HG03103 (cell line): ENCODE results near the gene HOXC6.

Source experiments
- ATAC-seq: cut with Tn5 transposase; IDR thresholded peaks from one replicate; pipeline ENCODE4 v1.9.1; 2021; ENCODE audit warnings: low read depth; ENCODE audit not compliant: unreplicated experiment

Gene HOXC6

DNA sequence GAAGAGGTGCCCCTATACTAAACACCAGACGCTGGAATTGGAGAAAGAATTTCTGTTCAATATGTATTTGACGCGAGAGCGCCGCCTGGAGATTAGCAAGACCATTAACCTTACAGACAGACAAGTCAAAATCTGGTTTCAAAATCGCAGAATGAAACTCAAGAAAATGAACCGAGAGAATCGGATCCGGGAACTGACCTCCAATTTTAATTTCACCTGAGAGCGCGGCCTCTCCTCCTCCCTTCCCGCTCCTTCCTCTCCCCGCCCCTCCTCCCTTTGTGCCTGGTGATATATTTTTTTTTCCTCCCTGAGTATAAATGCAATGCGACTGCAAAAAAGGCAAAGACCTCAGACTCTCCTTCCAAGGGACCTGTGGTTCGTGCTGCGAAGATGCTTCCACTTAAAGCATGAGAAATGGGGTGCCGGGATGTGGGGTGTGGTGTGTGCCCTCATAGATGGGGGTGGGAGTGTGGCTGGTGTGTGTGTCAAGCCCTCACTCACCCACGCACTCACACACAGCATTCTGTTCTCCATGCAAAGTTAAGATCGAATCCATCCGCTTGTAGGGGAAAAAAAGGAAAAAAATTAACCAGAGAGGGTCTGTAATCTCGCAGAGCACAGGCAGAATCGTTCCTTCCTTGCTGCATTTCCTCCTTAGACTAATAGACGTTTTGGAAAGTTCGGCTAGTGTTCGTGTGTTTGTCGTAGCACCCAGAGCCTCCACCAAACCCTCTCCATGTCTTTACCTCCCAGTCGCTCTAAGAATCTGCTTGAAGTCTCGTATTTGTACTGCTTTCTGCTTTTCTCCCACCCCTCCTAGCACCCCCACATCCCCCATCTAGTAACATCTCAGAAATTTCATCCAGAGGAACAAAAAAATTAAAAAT is 38.8 kb upstream of the HOXC6 start:
- no peak for ATAC-seq

DNA sequence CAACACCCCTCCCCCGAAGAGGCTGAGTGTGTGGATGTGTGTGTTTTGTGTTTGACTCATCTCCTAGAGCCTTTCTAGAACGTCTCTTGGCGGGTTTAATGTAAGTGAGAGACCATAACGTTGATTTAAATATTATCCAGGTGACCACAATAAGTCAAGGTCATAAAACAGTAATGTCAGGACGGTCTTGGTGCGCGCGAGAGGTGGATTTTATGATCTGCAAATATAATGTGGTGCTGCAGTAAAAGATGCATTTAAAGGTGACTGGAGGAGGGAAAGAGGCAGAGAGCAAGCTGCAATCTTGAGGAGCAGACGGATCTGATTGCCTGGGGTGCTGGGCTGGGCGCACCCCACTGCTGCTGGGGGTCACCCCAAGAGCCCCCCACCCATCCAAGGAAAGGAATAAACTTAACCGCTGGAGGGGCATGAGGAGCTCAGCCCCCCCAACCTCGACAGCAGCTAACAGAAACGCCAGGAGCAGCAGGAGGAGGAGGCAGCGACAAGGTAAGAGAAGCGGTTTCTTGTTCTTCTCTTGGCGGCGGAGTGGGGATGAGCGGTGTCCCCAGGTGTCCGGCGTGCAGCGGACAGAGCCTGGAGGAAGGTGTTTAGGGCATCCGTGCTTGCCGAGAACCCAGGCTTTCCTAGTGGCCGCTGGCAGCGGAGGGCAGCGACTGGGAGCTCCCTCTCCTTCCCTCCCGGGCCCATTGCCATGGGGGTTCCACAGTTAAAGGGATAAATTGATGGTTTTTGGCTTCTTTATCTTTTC is 37.7 kb upstream of the HOXC6 start:
- ATAC-seq = no peak

DNA sequence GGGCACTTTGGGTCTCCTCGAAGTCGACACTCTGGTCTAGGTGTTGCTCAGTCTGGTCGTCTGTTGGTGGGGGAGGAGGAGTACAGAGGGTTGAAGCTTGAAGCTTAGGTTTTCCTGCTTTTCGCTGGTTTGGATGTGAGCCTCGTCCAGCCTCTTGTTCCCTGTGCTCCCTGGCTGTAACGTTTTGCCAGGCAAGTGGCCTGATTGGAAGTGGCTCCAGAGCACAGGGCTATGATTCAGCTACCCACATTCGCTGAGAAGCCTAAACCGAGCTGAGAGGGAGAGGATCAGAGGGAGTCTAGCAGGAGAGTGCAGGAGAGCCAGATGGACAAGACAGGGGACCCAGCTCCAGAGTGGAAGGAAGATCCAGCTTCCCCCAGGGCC is 37.2 kb upstream of the HOXC6 start:
- no peak for ATAC-seq

DNA sequence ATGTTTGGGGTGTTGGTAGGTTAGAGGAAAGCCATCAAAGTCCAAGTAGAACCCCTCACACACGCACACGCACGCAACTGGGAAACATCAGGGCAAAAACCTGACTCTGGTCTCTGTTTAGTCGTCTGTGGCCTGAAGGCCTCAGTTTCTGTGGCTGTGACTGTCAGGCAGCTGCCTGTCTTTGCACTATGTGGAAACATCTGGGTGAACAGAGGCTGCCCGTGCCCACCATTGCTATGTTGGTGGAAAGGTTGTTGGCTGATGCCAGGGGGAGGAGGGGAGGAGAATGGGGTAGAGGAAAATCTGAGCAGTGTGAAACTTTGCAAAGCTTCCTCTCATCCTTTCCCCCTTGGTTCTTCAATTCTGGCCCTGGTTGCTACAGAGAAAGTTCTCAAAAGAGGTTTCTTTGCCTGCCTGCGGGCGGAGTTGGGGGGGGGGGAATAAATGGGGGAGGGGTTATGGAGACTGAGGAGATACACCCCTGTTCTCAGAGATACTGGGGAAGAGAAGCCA is 35.8 kb upstream of the HOXC6 start:
- ATAC-seq = no peak

DNA sequence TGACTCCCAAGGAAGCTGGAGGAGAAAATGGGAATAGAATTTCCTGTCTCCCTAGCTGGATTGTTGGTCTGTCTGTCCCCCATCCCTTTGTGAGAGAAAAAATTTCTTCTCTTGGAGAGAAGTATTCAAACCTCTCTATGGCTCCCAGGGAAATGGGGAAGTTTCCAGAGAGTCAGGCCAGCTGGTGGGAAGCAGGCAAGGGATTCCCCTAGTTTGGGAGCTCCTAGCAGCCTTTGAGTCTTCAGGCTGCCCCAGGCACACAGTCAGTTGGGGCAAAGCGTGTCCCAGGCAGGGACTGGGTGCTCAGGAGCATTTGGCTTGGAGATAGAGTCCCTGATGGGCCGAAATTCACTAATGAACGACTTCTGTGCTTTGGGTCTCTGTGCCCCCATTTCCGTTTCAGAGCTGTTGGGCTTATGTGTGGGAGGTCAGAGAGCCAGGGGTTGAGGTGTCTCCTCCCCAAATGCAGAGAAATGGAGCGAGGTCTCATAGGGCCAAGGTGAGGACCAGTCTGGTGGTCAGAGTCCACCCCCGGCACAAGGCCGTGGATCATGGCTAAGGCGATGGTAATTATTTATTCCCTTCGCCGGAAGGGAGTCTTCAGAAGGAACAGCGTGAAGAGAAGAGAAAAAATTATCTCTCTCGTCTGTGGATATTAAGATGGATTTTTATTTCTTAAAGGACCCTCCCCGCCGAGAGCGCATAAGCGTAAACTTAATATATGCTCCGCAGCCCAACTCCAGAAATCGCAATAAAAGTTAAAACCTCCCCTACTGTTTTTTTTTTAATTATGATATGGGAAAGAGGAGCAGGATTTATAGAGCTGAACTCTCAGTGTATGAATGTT is 34.9 kb upstream of the HOXC6 start:
- no peak for ATAC-seq

DNA sequence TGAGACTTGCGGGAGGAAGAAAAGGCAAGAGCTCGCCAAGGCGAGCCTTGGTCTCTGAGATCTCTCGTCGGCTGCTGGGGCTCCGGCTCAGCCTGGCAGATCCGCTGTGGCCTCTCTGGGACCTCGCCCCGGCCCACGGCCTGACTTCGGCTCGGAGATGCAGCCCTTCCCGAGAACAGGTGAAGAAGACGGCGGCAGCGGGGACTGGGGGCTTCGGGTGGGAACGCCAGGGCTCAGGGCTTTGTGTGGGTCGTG is 34.3 kb upstream of the HOXC6 start:
- ATAC-seq = no peak

DNA sequence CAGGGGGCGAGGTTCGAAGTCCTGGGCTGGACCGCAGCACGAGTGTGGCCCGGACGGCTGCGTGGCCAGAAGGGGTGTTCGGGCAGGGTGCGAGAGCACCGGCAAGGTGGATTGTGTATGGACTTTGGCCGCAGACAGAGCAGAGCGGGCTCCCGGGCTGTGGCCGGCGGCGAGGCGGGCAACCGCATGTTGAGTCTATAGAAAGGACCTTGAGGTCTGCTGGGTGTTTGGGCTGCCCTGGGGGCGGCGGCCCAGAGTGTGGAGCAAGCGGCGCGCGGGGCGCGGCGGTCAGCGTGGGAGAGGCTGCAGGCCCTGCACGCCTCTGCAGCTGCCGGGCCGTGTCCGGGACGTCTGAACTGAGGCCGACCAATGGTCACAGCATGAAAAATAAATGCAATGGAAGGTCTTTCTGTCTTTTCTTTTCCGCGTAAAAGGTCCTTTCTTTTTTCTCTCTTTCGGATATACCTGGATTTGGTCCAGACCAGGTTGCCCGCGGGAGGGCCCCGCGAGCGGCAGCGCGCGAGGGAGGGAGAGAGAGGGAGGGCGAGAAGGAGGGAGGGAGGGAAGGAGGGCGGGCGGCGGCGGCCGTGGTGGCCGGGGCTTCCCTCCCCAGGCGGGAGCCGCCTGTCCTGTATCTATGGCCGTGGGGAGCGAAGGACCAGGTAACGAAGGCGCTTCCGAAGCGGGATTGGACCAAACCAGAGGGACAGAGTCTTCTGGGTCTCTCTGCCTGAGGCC is 33.8 kb upstream of the HOXC6 start:
- no peak for ATAC-seq

DNA sequence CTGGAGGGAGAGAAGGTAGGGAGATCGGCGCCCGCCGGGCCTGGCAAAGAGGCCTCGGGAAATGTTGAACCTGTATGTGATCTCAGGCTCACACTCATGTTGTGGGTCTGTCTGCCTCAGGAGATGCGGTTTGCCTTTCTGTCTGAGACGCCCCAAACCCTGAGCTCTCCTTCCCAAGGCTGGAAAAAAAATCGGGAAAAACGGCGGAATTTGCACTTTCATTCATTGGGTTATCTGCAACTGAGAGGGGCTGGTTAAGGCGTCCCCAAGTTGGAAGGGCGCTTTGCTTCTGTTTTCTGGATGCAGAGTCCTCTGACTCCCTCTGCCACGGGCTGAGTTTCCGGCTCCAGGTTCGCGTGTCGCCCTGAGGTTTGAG is 33.2 kb upstream of the HOXC6 start:
- ATAC-seq = no peak

DNA sequence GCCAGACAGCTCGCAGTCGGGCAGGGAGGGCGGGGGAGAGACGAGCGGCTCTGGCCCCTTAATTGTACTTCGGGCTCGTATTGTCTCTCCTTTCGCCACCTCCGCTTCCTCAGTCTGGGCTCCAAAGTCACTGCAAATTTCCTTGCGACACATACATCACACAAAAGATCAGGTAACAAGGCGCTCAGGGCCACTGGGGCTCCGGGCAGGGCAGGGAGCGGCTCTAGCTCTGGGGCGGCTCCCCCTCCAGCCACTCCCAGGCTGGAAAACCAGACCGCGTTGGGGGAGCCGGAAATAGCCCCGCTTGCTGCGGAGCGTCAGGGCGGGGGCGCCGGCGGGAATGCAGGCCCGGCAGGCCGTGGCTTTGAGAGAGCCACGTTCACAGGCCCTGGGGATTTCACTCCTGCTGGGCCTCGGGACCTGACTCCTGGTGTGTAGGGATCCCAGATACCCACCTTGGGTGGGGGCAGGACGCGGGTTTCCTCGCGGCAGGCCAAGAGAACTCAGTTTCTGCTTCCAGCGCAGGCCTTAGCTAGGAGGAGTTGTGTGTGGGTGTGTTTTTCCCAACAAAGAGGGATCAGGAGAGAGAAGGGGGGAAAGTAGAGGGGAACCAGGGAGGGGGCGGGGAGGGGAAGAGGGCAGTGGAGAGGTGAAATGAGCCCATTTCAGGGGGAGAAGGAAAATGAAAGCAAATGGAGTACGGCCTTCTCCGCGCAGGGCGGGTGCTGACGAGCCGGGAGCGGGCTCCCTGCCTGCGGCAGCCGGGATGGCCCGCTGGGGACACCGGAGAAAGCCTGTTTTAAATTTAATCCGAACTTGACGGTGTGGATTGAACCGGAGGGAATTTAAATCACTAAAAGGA is 32.6 kb upstream of the HOXC6 start:
- ATAC-seq = no peak

DNA sequence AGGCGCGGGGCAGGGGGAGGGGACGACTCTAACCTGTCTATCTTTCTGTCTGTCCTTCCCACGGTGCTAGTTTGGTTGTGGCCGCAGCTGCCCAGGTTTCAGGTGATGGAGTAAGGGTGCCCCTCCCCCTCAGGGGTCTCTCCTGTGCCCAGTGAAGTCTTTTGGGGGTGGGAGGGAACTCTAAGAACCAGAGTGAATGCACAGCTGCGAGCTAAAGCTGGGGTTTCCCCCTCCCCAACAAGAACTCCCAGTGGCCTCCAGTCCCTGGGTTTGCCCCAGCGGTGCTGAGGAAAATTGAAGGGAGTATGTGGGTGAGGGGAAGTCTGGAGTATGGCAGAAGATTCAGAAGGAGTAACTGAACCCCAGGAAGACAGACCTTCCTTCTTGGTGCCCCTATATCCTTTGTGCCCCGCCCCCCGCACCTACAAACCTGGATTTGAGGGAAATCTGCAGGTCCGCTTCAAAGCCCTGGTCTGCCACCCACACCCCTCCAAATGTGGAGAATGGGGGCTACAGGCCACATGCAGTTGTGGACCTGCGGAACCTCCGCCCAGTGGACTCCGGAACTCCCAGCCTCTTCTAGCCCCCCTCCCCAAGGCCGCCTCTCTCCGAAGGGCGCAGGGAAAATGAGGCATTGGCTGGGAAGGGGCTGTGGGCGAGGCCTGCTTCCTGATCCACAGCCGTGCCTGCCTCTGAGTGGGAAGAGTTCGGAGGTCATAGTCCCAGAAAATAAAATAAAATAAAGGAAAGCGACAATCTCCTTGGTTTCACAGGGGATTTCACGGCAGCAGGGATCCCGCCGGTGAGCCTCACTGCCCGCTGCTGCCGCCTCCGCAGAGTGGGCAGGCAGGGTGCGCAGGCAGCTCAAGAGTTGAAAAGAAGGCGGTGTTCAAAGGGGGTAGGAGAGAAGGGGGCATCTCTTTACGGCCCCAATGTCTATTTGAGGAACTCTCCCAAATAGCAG is 31.7 kb upstream of the HOXC6 start:
- ATAC-seq = no peak

DNA sequence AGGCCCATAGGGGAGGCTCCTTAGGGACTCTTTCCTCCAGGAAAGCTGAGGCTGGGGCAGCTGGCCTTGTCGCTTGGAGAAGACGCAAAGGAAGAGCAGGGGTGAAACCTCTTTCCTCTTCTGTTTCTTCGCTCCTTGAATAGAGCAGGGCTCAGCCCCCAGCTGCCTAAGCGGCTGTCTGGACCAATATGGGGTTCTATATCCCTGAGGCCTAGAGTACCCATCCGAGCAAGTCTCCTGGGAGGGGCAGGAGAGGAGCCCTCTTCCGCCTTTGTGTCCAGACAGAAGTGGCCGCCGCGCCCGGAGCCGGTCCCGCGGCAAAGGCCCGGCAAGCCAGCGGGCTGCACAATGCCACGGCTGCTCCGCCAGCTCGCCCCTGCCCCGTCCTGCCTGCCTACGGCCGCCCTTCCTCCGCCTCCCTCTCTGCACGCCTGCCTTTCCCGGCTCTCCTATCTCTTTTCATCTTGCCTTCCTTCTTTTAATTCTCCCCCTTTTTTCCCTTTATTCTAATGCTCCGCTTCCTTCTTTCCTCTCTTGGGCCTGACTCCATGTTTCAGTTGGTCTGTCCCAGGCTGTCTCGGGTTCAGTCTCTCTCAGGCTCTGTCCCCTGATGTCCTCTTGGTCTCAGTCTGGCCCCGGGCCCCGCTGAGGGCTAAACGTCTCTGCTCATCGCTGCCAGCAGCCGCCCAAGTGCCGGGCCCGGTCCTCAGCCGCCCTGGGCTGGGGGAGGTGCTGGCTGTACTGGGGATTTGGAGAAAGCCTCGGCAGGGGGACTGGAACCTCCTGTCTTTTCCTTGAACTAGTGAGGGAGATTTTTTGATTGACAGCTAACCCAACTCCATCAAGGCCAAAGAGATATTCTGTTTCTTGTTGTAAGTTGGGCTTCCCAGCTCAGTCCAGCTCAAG is 30.8 kb upstream of the HOXC6 start:
- ATAC-seq = no peak

DNA sequence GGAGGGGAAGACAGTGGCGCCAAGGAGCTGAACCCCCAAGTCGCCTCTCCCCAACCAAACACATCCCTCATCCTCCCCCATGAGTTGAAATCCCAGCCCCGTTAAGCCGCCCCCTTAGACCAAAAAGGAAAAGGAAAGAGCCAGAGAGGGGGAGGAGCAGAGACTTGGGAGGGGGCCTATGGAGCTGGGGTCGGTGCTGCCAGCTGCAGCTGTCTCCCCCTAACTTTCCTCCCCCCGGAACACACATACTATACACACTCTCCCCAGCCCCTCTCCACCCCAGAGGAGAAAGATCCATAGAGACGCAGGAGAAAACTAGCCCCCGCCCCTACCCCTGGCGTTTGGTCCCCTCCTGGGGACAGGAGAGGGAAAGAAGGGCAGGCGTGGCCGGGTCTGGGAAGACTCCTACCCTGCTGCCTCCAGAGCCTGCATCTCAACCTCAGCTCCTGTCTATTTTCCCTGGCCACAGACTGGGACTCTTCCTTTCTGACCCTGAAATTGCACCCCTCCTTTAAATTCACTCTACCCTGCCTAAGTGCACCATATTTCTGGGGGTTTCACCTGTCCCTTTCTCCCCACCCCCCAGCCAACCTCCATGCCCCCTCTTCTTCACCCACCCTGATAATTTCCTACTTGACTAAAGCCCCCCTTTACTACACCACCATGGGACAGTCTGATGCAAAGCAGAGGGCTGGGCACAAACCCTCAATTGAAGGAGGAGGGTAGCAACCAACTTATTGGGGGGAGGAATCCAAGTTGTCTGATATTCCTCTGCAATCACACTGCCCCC is 29.9 kb upstream of the HOXC6 start:
- no peak for ATAC-seq

DNA sequence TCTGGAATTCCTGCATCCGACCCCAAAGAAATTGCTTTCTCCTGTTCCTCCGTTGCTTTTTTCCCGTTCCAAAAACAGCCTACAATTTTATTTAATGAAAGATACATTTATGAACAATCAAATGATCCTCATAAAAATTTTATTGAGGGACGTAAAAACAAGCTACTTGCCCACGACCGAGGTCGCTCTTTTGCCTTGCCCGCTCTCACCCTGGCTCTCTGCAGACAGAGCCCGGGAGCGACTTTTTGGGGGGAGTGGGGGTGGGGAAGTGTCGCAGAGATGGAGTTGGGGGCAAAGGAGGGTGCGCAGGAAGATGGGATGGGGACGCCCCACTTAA is 29.4 kb upstream of the HOXC6 start:
- no peak for ATAC-seq

DNA sequence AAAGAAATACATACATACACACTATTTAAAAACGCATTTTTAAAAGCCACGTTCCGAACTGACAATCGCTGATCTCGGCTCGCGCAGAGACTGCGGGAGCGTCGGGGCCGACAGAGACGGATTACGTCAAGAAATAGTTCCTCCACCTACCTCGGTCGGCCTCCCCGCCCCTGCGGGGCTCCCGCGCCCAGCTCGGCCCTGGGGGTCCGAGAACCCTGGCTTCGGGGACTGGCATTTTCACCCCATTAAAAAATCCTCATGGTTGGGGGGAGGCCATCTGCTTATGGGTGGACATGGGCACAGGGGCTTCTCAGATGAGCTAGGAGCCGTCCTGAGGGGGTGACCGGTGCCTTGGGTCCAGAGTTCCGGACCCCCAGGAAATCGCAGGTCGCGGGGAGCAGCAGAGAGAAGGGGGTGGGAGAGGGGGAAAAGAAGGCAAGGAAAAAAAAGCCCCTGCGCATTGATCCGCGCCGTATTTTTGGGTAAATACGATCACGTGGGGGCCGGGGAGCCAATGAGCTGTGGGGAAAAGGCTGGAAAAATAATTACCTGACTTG is 28.6 kb upstream of the HOXC6 start:
- ATAC-seq = no peak

DNA sequence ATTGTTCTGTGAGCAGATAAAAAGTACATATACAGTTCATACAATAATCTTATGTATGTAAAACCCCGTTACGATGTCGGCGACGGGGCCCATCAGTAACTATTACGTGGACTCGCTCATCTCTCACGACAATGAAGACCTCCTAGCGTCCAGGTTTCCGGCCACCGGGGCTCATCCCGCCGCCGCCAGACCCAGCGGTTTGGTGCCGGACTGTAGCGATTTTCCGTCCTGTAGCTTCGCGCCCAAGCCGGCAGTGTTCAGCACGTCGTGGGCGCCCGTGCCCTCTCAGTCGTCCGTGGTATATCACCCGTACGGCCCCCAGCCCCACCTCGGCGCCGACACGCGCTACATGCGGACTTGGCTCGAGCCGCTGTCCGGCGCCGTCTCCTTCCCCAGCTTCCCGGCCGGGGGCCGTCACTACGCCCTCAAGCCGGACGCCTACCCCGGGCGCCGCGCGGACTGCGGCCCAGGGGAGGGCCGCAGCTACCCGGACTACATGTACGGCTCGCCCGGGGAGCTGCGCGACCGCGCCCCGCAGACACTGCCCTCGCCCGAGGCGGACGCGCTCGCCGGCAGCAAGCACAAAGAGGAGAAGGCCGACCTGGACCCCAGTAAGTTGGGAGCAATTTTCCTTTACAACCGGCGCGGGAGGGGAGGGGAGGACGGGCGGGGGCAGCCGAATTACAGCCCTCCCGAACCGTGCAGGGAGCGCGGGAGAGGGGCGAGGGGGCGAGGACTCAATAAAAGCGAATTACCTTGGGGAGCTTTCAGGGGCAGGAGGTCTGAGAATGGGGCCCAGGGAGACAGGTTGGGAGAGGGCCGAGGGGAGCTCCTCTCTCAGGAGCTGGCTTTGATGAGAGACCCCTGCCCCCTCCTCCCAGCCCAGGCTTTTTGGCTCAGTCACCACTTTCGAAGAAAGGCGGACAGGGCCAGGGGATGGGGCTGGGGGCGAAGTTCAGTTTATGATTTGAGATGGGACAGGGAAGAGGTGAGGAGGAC is 27.8 kb upstream of the HOXC6 start, which contains the start of gene HOXC9:
HOXC9 (plus strand) TSS at position 46 of the 999 bp plus-strand sequence; CDS start at position 74, 28 bp downstream.
- no peak for ATAC-seq
